ENCODE data around the gene OR10AD1. TPM values are rescaled to one million over a fixed set of nuclear protein-coding genes. Genes with fewer than 3 reads are reported as not detected.

OR10AD1 gene
- total and polyA plus RNA-seq, 9 of the 15 experiments (the other 6 are each of a cell fraction or from before 2014, with no cell fraction given): not detected

DNA sequence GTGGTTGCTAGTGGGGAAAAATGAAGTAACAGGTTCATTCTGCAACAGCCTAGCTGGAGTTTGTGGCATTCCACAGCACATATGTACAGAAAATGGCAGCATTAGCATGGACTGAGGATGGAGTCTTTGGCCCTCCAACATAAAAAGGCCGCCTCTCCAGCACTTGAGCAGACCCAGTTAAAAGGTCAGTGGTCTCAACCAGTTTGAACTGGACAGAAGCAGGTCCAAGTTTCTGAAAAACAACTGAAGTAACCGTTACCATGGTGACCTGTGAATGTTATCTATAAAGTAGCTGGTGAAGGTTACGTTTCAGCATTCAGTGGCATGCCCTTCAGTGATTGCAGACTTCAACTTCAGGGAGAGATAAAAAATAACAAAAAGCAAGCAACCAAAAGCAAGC, 34.1 kb upstream of the OR10AD1 start:
- Histone ChIP-seq H3K4me1 (replicated peaks in 1 of 2; ENCODE audit: control insufficient read depth in 2 of 2, insufficient read depth in 2 of 2, low read length in 2 of 2) (peaks cover 0 to 7% of the 10 kb centered on the region in 2 experiments; a peak in 2 of 5 replicates), H3K27me3 (ENCODE audit: control insufficient read depth in 2 of 2, insufficient read depth in 2 of 2, low read length in 2 of 2) (no peaks in the 10 kb centered on the region), H2AFZ (ENCODE audit: low read depth, low read length) (0 out of 2 replicates have a peak overlapping the region, but pooled peaks have one; percentile 15), H3K9me1 (ENCODE audit: control insufficient read depth, insufficient read depth, low read length) (no peaks in the 10 kb centered on the region), H3K4me2 (ENCODE audit: insufficient read depth, low read length) (no peak overlapping the region), H3K9ac (ENCODE audit: insufficient read depth in 1 of 2, low read depth in 2 of 2, low read length in 2 of 2) (no peak overlapping the region), H3K79me2 (ENCODE audit: control insufficient read depth, insufficient read depth, low read length) (no peaks in the 10 kb centered on the region), H3K27ac (ENCODE audit: extremely low read depth, low read depth, low read length) (peak overlapping the region; percentile 34; the same call in 1 of the 3 replicates), H3K9me3 (replicated peaks; ENCODE audit: control insufficient read depth, insufficient read depth, low read depth, low read length) (no peaks in the 10 kb centered on the region), H3K36me3 (ENCODE audit: control insufficient read depth, insufficient read depth, low read length) (no peaks in the 10 kb centered on the region), H3K4me3 (no peak overlapping the region), H4K20me1 (replicated peaks; ENCODE audit: control insufficient read depth, insufficient read depth, low read length) (no peaks in the 10 kb centered on the region)
- ChIA-PET CTCF (ENCODE audit: low intra/inter-chr PET ratio) (no interaction called here), POLR2A (no interaction called here)
- intact Hi-C loops (cut with micrococcal nuclease): no loop called here
- 2% methylated on average over 3 of the region's 3 CpGs for WGBS (ENCODE audit: insufficient coverage, low coverage, missing lambda C conversion rate)
- no TSS peak for BruUV-seq (replicated peaks)
- no peak; the same call in 2 of the 3 replicates for ATAC-seq
- no peak for FAIRE-seq
- DNase-seq (ENCODE audit: extremely low read depth in 1 of 4, low spot score in 3 of 4): peak in 1 of 4 experiments; percentile 58
- in situ Hi-C loops (cut with MboI): no loop called here
- TF ChIP-seq MYNN (IDR thresholded peaks at IDR 0.05): no peak
- no peak for TF ChIP-seq MYNN (CRISPR knock-in tag; IDR thresholded peaks at IDR 0.05)
- TF ChIP-seq, protein P1, sequence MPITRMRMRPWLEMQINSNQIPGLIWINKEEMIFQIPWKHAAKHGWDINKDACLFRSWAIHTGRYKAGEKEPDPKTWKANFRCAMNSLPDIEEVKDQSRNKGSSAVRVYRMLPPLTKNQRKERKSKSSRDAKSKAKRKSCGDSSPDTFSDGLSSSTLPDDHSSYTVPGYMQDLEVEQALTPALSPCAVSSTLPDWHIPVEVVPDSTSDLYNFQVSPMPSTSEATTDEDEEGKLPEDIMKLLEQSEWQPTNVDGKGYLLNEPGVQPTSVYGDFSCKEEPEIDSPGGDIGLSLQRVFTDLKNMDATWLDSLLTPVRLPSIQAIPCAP (CRISPR knock-in tag; IDR thresholded peaks at IDR 0.05; ENCODE audit: borderline replicate concordance): no peak
- TF ChIP-seq, protein P2, sequence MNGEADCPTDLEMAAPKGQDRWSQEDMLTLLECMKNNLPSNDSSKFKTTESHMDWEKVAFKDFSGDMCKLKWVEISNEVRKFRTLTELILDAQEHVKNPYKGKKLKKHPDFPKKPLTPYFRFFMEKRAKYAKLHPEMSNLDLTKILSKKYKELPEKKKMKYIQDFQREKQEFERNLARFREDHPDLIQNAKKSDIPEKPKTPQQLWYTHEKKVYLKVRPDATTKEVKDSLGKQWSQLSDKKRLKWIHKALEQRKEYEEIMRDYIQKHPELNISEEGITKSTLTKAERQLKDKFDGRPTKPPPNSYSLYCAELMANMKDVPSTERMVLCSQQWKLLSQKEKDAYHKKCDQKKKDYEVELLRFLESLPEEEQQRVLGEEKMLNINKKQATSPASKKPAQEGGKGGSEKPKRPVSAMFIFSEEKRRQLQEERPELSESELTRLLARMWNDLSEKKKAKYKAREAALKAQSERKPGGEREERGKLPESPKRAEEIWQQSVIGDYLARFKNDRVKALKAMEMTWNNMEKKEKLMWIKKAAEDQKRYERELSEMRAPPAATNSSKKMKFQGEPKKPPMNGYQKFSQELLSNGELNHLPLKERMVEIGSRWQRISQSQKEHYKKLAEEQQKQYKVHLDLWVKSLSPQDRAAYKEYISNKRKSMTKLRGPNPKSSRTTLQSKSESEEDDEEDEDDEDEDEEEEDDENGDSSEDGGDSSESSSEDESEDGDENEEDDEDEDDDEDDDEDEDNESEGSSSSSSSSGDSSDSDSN (IDR thresholded peaks at IDR 0.05; ENCODE audit: borderline replicate concordance in 1 of 2, low read depth in 2 of 2, low read length in 2 of 2): no peak
- TF ChIP-seq ETV5 (CRISPR knock-in tag; IDR thresholded peaks at IDR 0.05; ENCODE audit: low read depth): no peak
- TF ChIP-seq CBFA2T3 (IDR thresholded peaks at IDR 0.05): peak; percentile 54; the same call in 1 of the 2 replicates
- no peak for TF ChIP-seq RBM17 (IDR thresholded peaks at IDR 0.05; ENCODE audit: borderline replicate concordance, low read depth, low read length)
- TF ChIP-seq SIN3A (IDR thresholded peaks at IDR 0.05; ENCODE audit: borderline replicate concordance in 2 of 2, control insufficient read depth in 1 of 2, low read depth in 2 of 2, low read length in 2 of 2): no peak
- peak; percentile 95 for TF ChIP-seq RFX1 (IDR thresholded peaks at IDR 0.05)
- TF ChIP-seq E2F3 (CRISPR knock-in tag; IDR thresholded peaks at IDR 0.05): no peak
- TF ChIP-seq CSDE1 (IDR thresholded peaks at IDR 0.05): peak in 1 of 2 experiments; percentile 59; a peak in 1 of 4 replicates
- no peak for TF ChIP-seq ZBTB11 (CRISPR knock-in tag; IDR thresholded peaks at IDR 0.05)
- no peak for TF ChIP-seq CHD1 (IDR thresholded peaks at IDR 0.05; ENCODE audit: low read length)
- TF ChIP-seq BRCA1 (IDR thresholded peaks at IDR 0.05): no peak
- no peak for TF ChIP-seq BRCA1 (CRISPR knock-in tag; IDR thresholded peaks at IDR 0.05)
- no peak for TF ChIP-seq SMARCC2 (IDR thresholded peaks at IDR 0.05; ENCODE audit: low read depth)

All from K562 (cell line).